GM12865 (cell line): ENCODE results near the gene REXO5.

Source experiments
- DNase-seq: peaks from one replicate; pipeline ENCODE4 v3.0.0; 2010; ENCODE audit warnings: low read depth
- H3K4me3 ChIP-seq: 2 replicates; pipeline ENCODE4 v1.5.1; 2011; ENCODE audit warnings: mild to moderate bottlenecking, low read depth, low read length, control low read depth
- CTCF ChIP-seq: IDR thresholded peaks from 2 replicates; pipeline ENCODE4 v1.5.1; 2011; ENCODE audit warnings: low read length, control low read depth, low read depth, inconsistent platforms; ENCODE audit not compliant: insufficient read depth; ENCODE audit errors: missing control alignments

REXO5 gene

GRCh38 chr16:20849589-20850390, 43.5 kb downstream of the REXO5 start:
- no peak overlapping the region for H3K4me3 ChIP-seq
- peak; percentile 98 for TF ChIP-seq CTCF
- peak; percentile 65 for DNase-seq

- no peak for DNase-seq
- no peak for TF ChIP-seq CTCF
- no peak overlapping the region for H3K4me3 ChIP-seq
Measured at GRCh38 chr16:20850981-20851380, 44.7 kb downstream of the REXO5 start.

GRCh38 chr16:20851601-20852000, 45.3 kb downstream of the REXO5 start:
- no peak overlapping the region for H3K4me3 ChIP-seq
- TF ChIP-seq CTCF = no peak
- no peak for DNase-seq

- TF ChIP-seq CTCF = no peak
- no peak for DNase-seq
- H3K4me3 ChIP-seq = no peak overlapping the region
Measured at GRCh38 chr16:20853143-20853542, 46.8 kb downstream of the REXO5 start.

- H3K4me3 ChIP-seq = no peak overlapping the region
- TF ChIP-seq CTCF = no peak
- no peak for DNase-seq
Measured at GRCh38 chr16:20853981-20854620, 47.8 kb downstream of the REXO5 start.

- DNase-seq = no peak
- TF ChIP-seq CTCF = no peak
- H3K4me3 ChIP-seq = no peak overlapping the region
Measured at GRCh38 chr16:20854963-20855362, 48.6 kb downstream of the REXO5 start.
